ENCODE data around the gene HMX3.
"Not testable (repeated sequence)": the region's sequence is repeated elsewhere in the genome, so short reads cannot be mapped to it uniquely, and the experiment has no call there.

Gene HMX3

GRCh38 chr10:123160311-123160980 lies 24.7 kb downstream of the HMX3 start:
- no peak for DNase-seq (ENCODE audit: low read depth)
- H3K4me3 ChIP-seq (ENCODE audit: low read length), result no peak overlapping the region
- TF ChIP-seq CTCF (IDR thresholded peaks at IDR 0.05; ENCODE audit: insufficient read depth, low read depth, low read length, missing control alignments), result no peak

- no peak overlapping the region for H3K4me3 ChIP-seq (ENCODE audit: low read length)
- DNase-seq (ENCODE audit: low read depth), result no peak
- no peak for TF ChIP-seq CTCF (IDR thresholded peaks at IDR 0.05; ENCODE audit: insufficient read depth, low read depth, low read length, missing control alignments)
Measured at GRCh38 chr10:123164319-123164718, 28.5 kb downstream of the HMX3 start.

GRCh38 chr10:123165445-123166072 lies 29.8 kb downstream of the HMX3 start:
- TF ChIP-seq CTCF (IDR thresholded peaks at IDR 0.05; ENCODE audit: insufficient read depth, low read depth, low read length, missing control alignments), result no peak
- no peak for DNase-seq (ENCODE audit: low read depth)
- H3K4me3 ChIP-seq (ENCODE audit: low read length), result no peak overlapping the region

DNA sequence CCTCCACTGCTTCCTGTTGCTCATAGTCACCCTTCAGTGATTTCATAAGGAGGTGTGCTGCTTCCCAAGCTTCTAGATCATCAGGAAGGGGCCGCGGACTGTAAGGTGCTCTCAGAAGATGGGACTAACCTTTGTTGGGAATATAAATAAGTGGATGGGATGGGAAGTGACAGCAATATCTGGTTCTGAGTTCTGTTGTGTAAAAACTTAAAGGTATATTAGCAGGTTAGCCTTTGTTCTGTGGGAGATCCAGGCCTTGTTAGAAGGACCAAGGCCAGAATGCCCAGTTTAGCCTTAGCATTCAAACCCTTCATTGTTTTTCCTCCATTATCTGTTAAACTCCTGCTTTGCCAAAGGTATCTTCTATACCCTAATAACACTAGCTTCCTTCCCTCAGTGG lies 30.8 kb downstream of the HMX3 start:
- no peak for DNase-seq (ENCODE audit: low read depth)
- H3K4me3 ChIP-seq (ENCODE audit: low read length), result no peak overlapping the region
- TF ChIP-seq CTCF (IDR thresholded peaks at IDR 0.05; ENCODE audit: insufficient read depth, low read depth, low read length, missing control alignments), result no peak

DNA sequence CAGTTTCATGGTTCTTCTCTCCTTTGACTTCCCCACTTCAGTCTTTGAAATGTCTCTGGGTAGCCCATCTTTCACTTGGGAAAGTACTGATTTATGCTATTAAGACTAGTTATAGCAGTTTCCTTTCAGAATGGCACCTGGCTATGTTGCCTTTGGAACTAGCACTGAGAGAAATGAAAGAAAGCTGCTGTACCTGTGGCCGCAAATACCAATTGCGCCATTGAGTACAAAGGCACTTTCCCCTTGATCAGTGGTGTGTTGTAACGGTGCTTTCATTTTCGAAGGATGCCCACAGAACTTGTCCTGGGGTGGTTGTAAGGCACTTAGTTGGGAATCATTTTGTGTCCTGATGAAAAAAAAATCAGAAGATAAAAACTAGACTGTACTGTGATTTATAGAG lies 35.2 kb downstream of the HMX3 start:
- no peak for DNase-seq (ENCODE audit: low read depth)
- TF ChIP-seq CTCF (IDR thresholded peaks at IDR 0.05; ENCODE audit: insufficient read depth, low read depth, low read length, missing control alignments), result no peak
- no peak overlapping the region for H3K4me3 ChIP-seq (ENCODE audit: low read length)

DNA sequence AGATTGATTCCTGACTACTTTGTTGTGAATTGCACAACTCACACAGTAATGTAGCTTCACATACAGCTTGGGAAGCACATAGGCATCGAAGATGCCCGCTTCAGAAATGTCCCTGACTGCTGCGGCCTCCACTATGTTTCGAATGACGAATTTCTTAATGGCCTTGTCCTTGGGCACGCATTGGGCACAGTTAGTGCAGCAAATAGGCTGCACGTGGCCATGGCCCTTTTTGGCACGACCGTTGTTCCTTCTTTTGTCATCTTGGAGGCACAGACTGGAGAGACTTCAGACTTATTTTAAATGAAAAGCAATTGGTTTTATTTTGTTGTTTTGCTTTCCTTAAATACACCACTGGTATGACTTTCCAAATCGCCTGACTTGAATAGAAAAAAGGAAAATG lies 35.8 kb downstream of the HMX3 start:
- not testable (repeated sequence) for H3K4me3 ChIP-seq (ENCODE audit: low read length)

GRCh38 chr10:123175389-123176387 lies 39.9 kb downstream of the HMX3 start:
- no peak overlapping the region for H3K4me3 ChIP-seq (ENCODE audit: low read length)
- DNase-seq (ENCODE audit: low read depth), result no peak
- TF ChIP-seq CTCF (IDR thresholded peaks at IDR 0.05; ENCODE audit: insufficient read depth, low read depth, low read length, missing control alignments), result no peak

More for the DNA sequence above, 35.8 kb downstream of the HMX3 start:
- DNase-seq (ENCODE audit: low read depth), result not testable (repeated sequence)

- not testable (repeated sequence) for H3K4me3 ChIP-seq (ENCODE audit: low read length); DNase-seq (ENCODE audit: low read depth)
Measured at GRCh38 chr10:123178390-123178789, 42.6 kb downstream of the HMX3 start.
